Parathyroid adenoma (tissue), 2 donors: ENCODE results near the gene CASP6.

Source experiments
- H2AFZ ChIP-seq: fragments of 300-600 bp; sonication (generic); one replicate; pipeline ENCODE4 v1.7.0; 2017; ENCODE audit warnings: antibody characterized with exemption, mild to moderate bottlenecking
- H3K27ac ChIP-seq: fragments of 300-600 bp; sonication (generic); one replicate; pipeline ENCODE4 v1.7.0; 2017
- H3K27me3 ChIP-seq: fragments of 300-600 bp; sonication (generic); one replicate; pipeline ENCODE4 v1.7.0; 2017; ENCODE audit warnings: low read length; ENCODE audit not compliant: control insufficient read depth, insufficient read depth
- H3K36me3 ChIP-seq: fragments of 300-600 bp; sonication (generic); one replicate; pipeline ENCODE4 v1.7.0; 2017; ENCODE audit warnings: low read length; ENCODE audit not compliant: control insufficient read depth, insufficient read depth
- H3K4me1 ChIP-seq: fragments of 300-600 bp; sonication (generic); one replicate; pipeline ENCODE4 v1.7.0; 2017; ENCODE audit warnings: control low read depth
- H3K4me2 ChIP-seq: fragments of 300-600 bp; sonication (generic); one replicate; pipeline ENCODE4 v1.7.0; 2017; ENCODE audit warnings: low read length
- H3K4me3 ChIP-seq: fragments of 300-600 bp; sonication (generic); one replicate; pipeline ENCODE4 v1.7.0; 2017; ENCODE audit warnings: low read depth, low read length
- H3K79me2 ChIP-seq: fragments of 300-600 bp; sonication (generic); one replicate; pipeline ENCODE4 v1.7.0; 2017; ENCODE audit warnings: control low read depth
- H3K9ac ChIP-seq: fragments of 300-600 bp; sonication (generic); one replicate; pipeline ENCODE4 v1.7.0; 2017; ENCODE audit warnings: mild to moderate bottlenecking
- H3K9me3 ChIP-seq: fragments of 300-600 bp; sonication (generic); one replicate; pipeline ENCODE4 v1.7.0; 2017; ENCODE audit warnings: low read length; ENCODE audit not compliant: control insufficient read depth
- TF ChIP-seq, protein P1 (sequence below): fragments of 300-600 bp; sonication (generic); IDR thresholded peaks from one replicate; pipeline ENCODE4 v1.7.0; 2017; ENCODE audit warnings: antibody characterized with exemption, mild to moderate bottlenecking
- donor health status: primary hyperparathyroidism.

Gene CASP6

DNA sequence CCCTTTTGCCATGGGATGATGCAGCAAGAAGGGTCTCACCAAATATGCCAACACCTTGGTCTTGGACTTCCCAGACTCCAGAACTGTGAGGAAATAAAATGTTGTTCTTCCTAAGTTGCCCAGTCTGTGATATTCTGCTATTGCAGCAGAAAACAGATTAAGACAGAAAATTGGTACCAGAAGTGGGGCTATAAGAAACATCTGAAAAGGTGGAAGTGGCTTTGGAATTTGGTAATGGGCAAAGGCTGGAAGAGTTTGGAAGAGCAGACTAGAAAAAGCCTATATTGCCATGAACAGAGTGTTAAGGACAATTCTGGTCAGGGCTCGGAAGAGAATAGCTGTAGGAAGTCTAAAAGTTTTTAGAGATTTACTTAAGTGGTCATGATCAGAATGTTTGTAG is 27.4 kb downstream of the CASP6 start:
- Histone ChIP-seq H3K79me2 (no peaks in the 10 kb centered on the region), H3K9ac (no peak overlapping the region), H3K36me3 (no peaks in the 10 kb centered on the region), H2AFZ (no peak overlapping the region), H3K27me3 (no peaks in the 10 kb centered on the region), H3K4me3 (no peak overlapping the region), H3K4me1 (no peaks in the 10 kb centered on the region), H3K4me2 (no peak overlapping the region), H3K9me3 (no peaks in the 10 kb centered on the region), H3K27ac (no peak overlapping the region)
- TF ChIP-seq, protein P1, sequence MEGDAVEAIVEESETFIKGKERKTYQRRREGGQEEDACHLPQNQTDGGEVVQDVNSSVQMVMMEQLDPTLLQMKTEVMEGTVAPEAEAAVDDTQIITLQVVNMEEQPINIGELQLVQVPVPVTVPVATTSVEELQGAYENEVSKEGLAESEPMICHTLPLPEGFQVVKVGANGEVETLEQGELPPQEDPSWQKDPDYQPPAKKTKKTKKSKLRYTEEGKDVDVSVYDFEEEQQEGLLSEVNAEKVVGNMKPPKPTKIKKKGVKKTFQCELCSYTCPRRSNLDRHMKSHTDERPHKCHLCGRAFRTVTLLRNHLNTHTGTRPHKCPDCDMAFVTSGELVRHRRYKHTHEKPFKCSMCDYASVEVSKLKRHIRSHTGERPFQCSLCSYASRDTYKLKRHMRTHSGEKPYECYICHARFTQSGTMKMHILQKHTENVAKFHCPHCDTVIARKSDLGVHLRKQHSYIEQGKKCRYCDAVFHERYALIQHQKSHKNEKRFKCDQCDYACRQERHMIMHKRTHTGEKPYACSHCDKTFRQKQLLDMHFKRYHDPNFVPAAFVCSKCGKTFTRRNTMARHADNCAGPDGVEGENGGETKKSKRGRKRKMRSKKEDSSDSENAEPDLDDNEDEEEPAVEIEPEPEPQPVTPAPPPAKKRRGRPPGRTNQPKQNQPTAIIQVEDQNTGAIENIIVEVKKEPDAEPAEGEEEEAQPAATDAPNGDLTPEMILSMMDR, result no peak

- Histone ChIP-seq H2AFZ (no peak overlapping the region), H3K36me3 (no peaks in the 10 kb centered on the region), H3K9ac (no peak overlapping the region), H3K4me3 (no peak overlapping the region), H3K79me2 (no peaks in the 10 kb centered on the region), H3K9me3 (no peaks in the 10 kb centered on the region), H3K27ac (no peak overlapping the region), H3K27me3 (no peaks in the 10 kb centered on the region), H3K4me1 (no peaks in the 10 kb centered on the region), H3K4me2 (no peak overlapping the region)
- TF ChIP-seq, protein P1, result no peak
Measured at GRCh38 chr4:109675181-109675580, 28.1 kb downstream of the CASP6 start.

- Histone ChIP-seq H3K4me3 (no peak overlapping the region), H3K27ac (no peak overlapping the region), H3K27me3 (no peaks in the 10 kb centered on the region), H3K4me1 (no peaks in the 10 kb centered on the region), H2AFZ (no peak overlapping the region), H3K9ac (no peak overlapping the region), H3K79me2 (no peaks in the 10 kb centered on the region), H3K36me3 (no peaks in the 10 kb centered on the region), H3K9me3 (no peaks in the 10 kb centered on the region), H3K4me2 (no peak overlapping the region)
- TF ChIP-seq, protein P1, result no peak
Measured at GRCh38 chr4:109673303-109673702, 29.9 kb downstream of the CASP6 start.

DNA sequence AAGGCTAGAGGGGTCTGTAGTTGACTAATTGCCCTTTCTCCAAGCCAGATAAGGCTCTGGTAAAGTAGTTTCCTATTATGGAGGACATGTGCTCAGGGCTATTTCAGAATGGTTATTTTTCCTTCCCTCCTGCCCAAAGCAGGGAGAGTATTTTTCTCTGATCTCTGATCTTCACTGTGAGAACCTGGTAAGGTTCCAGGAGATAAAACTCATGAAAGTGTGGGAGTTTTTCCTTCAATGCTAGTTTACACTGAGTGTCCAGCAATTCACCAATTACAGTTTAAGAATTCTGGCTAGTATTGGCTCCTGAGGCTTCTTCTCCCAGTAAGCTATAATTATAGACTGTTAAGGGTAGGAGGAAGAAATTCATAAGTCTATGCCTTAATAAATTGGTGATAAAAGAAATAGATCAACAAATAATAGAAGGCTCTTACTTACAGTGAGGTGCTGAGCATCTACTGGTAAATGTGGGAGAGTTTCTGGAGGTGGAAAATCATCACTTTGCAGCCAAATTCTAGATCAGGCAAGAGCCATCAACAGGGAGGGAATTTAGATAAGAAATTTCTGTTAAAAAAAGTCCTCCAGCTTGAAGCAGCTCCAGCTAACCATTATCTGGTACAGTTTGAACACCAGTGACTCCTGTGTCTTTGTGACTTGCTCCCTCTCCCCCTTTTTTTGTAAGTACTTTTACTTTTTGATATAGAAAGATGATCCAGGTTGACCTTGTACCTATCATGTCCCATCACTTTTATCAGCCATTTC is 30.9 kb downstream of the CASP6 start:
- H3K27me3 ChIP-seq, result no peaks in the 10 kb centered on the region
- TF ChIP-seq, protein P1, result no peak
- no peaks in the 10 kb centered on the region for H3K9me3 ChIP-seq

DNA sequence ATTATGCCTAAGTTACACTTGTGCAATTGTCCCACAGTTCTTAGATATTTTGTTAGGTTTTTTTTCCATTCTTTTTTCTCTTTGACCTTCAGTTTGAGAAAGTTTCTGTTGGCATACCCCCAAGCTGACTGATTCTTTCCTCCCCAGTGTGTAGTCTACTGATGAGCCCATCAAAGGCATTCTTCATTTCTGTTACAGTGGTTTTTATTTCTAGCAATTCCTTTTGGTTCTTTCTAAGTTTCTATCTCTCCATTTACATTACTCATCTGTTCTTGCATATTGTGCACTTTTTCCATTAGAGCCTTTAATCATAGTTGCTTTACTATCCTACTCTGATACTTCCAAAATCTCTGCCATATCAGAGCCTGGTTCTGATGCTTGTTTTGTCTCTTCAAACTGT is 31.9 kb downstream of the CASP6 start:
- H3K4me3 ChIP-seq, result no peak overlapping the region
- H3K4me2 ChIP-seq, result no peak overlapping the region
- no peaks in the 10 kb centered on the region for H3K36me3 ChIP-seq
- no peaks in the 10 kb centered on the region for H3K9me3 ChIP-seq
- H3K79me2 ChIP-seq, result no peaks in the 10 kb centered on the region
- no peak overlapping the region for H3K27ac ChIP-seq
- no peaks in the 10 kb centered on the region for H3K4me1 ChIP-seq
- H3K27me3 ChIP-seq, result no peaks in the 10 kb centered on the region
- TF ChIP-seq, protein P1, result no peak
- H2AFZ ChIP-seq, result no peak overlapping the region
- H3K9ac ChIP-seq, result no peak overlapping the region

More for the DNA sequence above, 30.9 kb downstream of the CASP6 start:
- no peaks in the 10 kb centered on the region for H3K4me1 ChIP-seq
- H3K4me3 ChIP-seq, result no peak overlapping the region
- no peak overlapping the region for H3K4me2 ChIP-seq
- H2AFZ ChIP-seq, result no peak overlapping the region
- H3K27ac ChIP-seq, result no peak overlapping the region
- no peaks in the 10 kb centered on the region for H3K79me2 ChIP-seq
- H3K36me3 ChIP-seq, result no peaks in the 10 kb centered on the region
- no peak overlapping the region for H3K9ac ChIP-seq
